OCI-LY1 (cell line): ENCODE measurements around the gene CRABP1.

Experiments
- EZH2 ChIP-seq: fragments of 200-600 bp; sonication (generic), shearing (Covaris generic); IDR thresholded peaks from 2 replicates; pipeline ENCODE4 v1.8.0; 2017; ENCODE audit warnings: borderline replicate concordance, mixed run types, mild to moderate bottlenecking, antibody characterized with exemption, low read length, moderate library complexity, mixed read lengths
- TF ChIP-seq, protein P1 (sequence below): fragments of 200-600 bp; sonication (generic), shearing (Covaris generic); IDR thresholded peaks from 2 replicates; pipeline ENCODE4 v1.5.1; 2017; ENCODE audit warnings: mild to moderate bottlenecking, antibody characterized with exemption, low read length, moderate library complexity, mixed read lengths

DNA sequence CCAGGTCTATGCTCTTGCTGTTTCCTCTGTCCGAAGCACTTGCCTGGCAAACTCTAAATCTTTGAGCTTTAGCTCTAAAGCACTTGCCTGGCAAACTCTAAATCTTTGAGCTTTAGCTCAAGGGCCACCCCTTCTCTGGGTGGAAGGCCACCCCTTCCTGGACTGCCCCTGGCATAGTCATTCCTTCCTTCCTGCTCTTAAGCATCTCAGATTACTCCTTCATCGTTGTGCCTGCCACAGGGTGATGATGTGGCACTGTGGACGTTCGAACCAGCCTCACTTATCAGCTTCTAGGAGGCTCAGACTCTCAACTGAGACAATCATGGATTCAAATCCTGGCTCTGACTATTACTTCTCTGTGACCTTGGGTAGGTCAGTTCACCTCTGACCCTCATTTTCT is 10.5 kb upstream of the CRABP1 start:
- TF ChIP-seq, protein P1, sequence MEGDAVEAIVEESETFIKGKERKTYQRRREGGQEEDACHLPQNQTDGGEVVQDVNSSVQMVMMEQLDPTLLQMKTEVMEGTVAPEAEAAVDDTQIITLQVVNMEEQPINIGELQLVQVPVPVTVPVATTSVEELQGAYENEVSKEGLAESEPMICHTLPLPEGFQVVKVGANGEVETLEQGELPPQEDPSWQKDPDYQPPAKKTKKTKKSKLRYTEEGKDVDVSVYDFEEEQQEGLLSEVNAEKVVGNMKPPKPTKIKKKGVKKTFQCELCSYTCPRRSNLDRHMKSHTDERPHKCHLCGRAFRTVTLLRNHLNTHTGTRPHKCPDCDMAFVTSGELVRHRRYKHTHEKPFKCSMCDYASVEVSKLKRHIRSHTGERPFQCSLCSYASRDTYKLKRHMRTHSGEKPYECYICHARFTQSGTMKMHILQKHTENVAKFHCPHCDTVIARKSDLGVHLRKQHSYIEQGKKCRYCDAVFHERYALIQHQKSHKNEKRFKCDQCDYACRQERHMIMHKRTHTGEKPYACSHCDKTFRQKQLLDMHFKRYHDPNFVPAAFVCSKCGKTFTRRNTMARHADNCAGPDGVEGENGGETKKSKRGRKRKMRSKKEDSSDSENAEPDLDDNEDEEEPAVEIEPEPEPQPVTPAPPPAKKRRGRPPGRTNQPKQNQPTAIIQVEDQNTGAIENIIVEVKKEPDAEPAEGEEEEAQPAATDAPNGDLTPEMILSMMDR: no peak
- TF ChIP-seq EZH2: no peak
